GOT3 (cell line): ENCODE measurements around the gene CNTNAP2.

ENCODE experiments used
- DNase-seq: peaks from one replicate; lab custom pipeline; 2025; ENCODE audit warnings: mixed read lengths; lab: John Stamatoyannopoulos, UW

Gene CNTNAP2

GRCh38 chr7:146575903-146576302 lies 459.3 kb downstream of the CNTNAP2 start:
- DNase-seq = no peak

GRCh38 chr7:146591976-146592375 lies 475.4 kb downstream of the CNTNAP2 start:
- DNase-seq = no peak

- no peak for DNase-seq
Observed at GRCh38 chr7:146606628-146607027, 490.0 kb downstream of the CNTNAP2 start.

GRCh38 chr7:146619641-146620040 lies 503.0 kb downstream of the CNTNAP2 start:
- no peak for DNase-seq

GRCh38 chr7:146626912-146627311 lies 510.3 kb downstream of the CNTNAP2 start:
- no peak for DNase-seq

- DNase-seq = no peak
Observed at GRCh38 chr7:146635205-146636032, 518.8 kb downstream of the CNTNAP2 start.

- DNase-seq = no peak
Observed at GRCh38 chr7:146636033-146636356, 519.4 kb downstream of the CNTNAP2 start.

GRCh38 chr7:146636581-146636980 lies 520.0 kb downstream of the CNTNAP2 start:
- no peak for DNase-seq

GRCh38 chr7:146639291-146639690 lies 522.7 kb downstream of the CNTNAP2 start:
- DNase-seq = no peak

- no peak for DNase-seq
Observed at GRCh38 chr7:146641491-146641890, 524.9 kb downstream of the CNTNAP2 start.

- DNase-seq = no peak
Observed at GRCh38 chr7:146645383-146645976, 528.9 kb downstream of the CNTNAP2 start.

- no peak for DNase-seq
Observed at GRCh38 chr7:146647445-146647844, 530.8 kb downstream of the CNTNAP2 start.

GRCh38 chr7:146652176-146652575 lies 535.6 kb downstream of the CNTNAP2 start:
- DNase-seq = no peak

GRCh38 chr7:146654048-146654447 lies 537.4 kb downstream of the CNTNAP2 start:
- no peak for DNase-seq

GRCh38 chr7:146655928-146656797 lies 539.6 kb downstream of the CNTNAP2 start:
- DNase-seq = no peak

GRCh38 chr7:146656988-146657387 lies 540.4 kb downstream of the CNTNAP2 start:
- DNase-seq = no peak

- no peak for DNase-seq
Observed at GRCh38 chr7:146658604-146659003, 542.0 kb downstream of the CNTNAP2 start.

GRCh38 chr7:146659732-146660131 lies 543.1 kb downstream of the CNTNAP2 start:
- DNase-seq = no peak

GRCh38 chr7:146660839-146661238 lies 544.2 kb downstream of the CNTNAP2 start:
- no peak for DNase-seq

GRCh38 chr7:146661435-146661834 lies 544.8 kb downstream of the CNTNAP2 start:
- no peak for DNase-seq

GRCh38 chr7:146661929-146662328 lies 545.3 kb downstream of the CNTNAP2 start:
- DNase-seq = no peak

GRCh38 chr7:146665023-146665422 lies 548.4 kb downstream of the CNTNAP2 start:
- DNase-seq = no peak

GRCh38 chr7:146670532-146670931 lies 553.9 kb downstream of the CNTNAP2 start:
- DNase-seq = no peak
